ENCODE measurements around the gene KRTAP5-10.
"Not testable (repeated sequence)": the region's sequence is repeated elsewhere in the genome, so short reads cannot be mapped to it uniquely, and the experiment has no call there.

DNA sequence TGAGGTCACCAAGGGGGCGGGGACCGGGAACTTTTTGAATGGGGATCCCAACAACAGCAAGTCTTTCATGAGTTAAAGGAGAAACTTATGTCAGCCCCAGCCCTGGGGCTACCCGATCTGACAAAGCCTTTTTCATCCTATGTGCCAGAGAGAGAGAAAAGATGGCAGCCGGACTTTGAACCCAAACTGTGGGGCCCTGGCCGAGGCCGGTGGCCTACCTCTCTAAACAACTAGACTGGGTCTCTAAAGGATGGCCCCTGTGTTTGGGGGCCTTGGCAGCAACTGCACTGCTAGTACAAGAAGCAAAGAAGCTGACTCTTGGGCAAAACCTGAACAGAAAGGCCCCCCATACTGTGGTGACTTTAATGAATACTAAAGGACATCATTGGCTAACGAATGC is 48.6 kb downstream of the KRTAP5-10 start:
- TF ChIP-seq, protein P1, sequence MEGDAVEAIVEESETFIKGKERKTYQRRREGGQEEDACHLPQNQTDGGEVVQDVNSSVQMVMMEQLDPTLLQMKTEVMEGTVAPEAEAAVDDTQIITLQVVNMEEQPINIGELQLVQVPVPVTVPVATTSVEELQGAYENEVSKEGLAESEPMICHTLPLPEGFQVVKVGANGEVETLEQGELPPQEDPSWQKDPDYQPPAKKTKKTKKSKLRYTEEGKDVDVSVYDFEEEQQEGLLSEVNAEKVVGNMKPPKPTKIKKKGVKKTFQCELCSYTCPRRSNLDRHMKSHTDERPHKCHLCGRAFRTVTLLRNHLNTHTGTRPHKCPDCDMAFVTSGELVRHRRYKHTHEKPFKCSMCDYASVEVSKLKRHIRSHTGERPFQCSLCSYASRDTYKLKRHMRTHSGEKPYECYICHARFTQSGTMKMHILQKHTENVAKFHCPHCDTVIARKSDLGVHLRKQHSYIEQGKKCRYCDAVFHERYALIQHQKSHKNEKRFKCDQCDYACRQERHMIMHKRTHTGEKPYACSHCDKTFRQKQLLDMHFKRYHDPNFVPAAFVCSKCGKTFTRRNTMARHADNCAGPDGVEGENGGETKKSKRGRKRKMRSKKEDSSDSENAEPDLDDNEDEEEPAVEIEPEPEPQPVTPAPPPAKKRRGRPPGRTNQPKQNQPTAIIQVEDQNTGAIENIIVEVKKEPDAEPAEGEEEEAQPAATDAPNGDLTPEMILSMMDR (IDR thresholded peaks at IDR 0.05): not testable (repeated sequence)
- TF ChIP-seq POLR2A (IDR thresholded peaks at IDR 0.05): not testable (repeated sequence)
